ENCODE results near the gene AUTS2. TPM values are rescaled to one million over a fixed set of nuclear protein-coding genes. Genes with fewer than 3 reads are reported as not detected.

The AUTS2 gene
- total and polyA plus RNA-seq, 9 of the 15 experiments (the other 6 are each of a cell fraction or from before 2014, with no cell fraction given), result 0.58 TPM; not detected in 8

DNA sequence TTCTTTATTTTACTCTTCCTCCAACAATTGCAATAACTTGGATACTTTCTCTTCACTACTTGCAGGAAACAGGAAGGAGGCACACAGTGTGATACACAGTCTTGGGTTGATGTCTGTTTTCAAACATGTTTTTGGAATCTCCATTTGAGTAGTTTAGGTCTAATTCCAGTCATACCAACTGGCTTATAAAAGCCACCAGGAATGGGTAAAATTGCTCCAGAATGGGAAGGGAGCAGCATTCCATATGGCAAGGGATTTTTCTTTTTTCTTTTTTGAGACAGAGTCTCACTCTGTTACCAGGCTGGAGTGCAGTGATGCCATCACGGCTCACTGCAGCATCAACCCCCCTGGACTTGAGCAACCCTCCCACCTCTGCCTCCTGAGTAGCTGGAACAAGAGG is 988.5 kb downstream of the AUTS2 start:
- 0% methylated on average over 1 of the region's 1 CpG for WGBS (ENCODE audit: insufficient coverage, low coverage, missing lambda C conversion rate)
- Histone ChIP-seq H3K4me2 (ENCODE audit: insufficient read depth, low read length) (no peak overlapping the region), H2AFZ (ENCODE audit: low read depth, low read length) (no peak overlapping the region), H3K9me1 (ENCODE audit: control insufficient read depth, insufficient read depth, low read length) (no peaks in the 10 kb centered on the region), H3K27me3 (ENCODE audit: control insufficient read depth in 2 of 2, insufficient read depth in 2 of 2, low read length in 2 of 2) (peaks cover 16 to 21% of the 10 kb centered on the region in 2 experiments), H3K36me3 (ENCODE audit: control insufficient read depth, insufficient read depth, low read length) (no peaks in the 10 kb centered on the region), H3K4me3 (no peak overlapping the region), H3K9me3 (replicated peaks; ENCODE audit: control insufficient read depth, insufficient read depth, low read depth, low read length) (no peaks in the 10 kb centered on the region), H3K9ac (ENCODE audit: insufficient read depth in 1 of 2, low read depth in 2 of 2, low read length in 2 of 2) (no peak overlapping the region), H3K79me2 (ENCODE audit: control insufficient read depth, insufficient read depth, low read length) (no peaks in the 10 kb centered on the region), H4K20me1 (replicated peaks; ENCODE audit: control insufficient read depth, insufficient read depth, low read length) (no peaks in the 10 kb centered on the region; the same call in 1 of the 2 replicates), H3K4me1 (replicated peaks in 1 of 2; ENCODE audit: control insufficient read depth in 2 of 2, insufficient read depth in 2 of 2, low read length in 2 of 2) (no peaks in the 10 kb centered on the region), H3K27ac (ENCODE audit: extremely low read depth, low read depth, low read length) (no peak overlapping the region)
- POLR2A ChIA-PET, result no interaction called here
- CTCF ChIA-PET (ENCODE audit: low intra/inter-chr PET ratio), result no interaction called here
- ATAC-seq (no peak), FAIRE-seq (no peak), DNase-seq (ENCODE audit: extremely low read depth in 1 of 4, low spot score in 3 of 4) (no peak)
- BruUV-seq (replicated peaks), result no TSS peak
- intact Hi-C loops (cut with micrococcal nuclease), result no loop called here
- TF ChIP-seq ZNF584 (CRISPR knock-in tag; IDR thresholded peaks at IDR 0.05; ENCODE audit: low read depth) (no peak), NFYB (IDR thresholded peaks at IDR 0.05; ENCODE audit: extremely low read depth, insufficient read length) (no peak), ZNF143 (CRISPR knock-in tag; IDR thresholded peaks at IDR 0.05) (no peak), NR2C2 (CRISPR knock-in tag; IDR thresholded peaks at IDR 0.05) (no peak), NR2C2 (tag; IDR thresholded peaks at IDR 0.05) (no peak), SMAD2 (IDR thresholded peaks at IDR 0.05; ENCODE audit: low read depth, low read length) (no peak), GATA2 (CRISPR knock-in tag; IDR thresholded peaks at IDR 0.05) (no peak), POLR2AphosphoS5 (IDR thresholded peaks at IDR 0.05; ENCODE audit: control insufficient read depth, insufficient read depth, low read depth, low read length) (no peak), HMG20A (CRISPR knock-in tag; conservative IDR thresholded peaks at IDR 0.05) (no peak), PHTF2 (CRISPR knock-in tag; IDR thresholded peaks at IDR 0.05) (no peak), NCOA2 (IDR thresholded peaks at IDR 0.05; ENCODE audit: partially characterized antibody in 2 of 2) (no peak), SOX6 (IDR thresholded peaks at IDR 0.05) (no peak)
- TF ChIP-seq, protein P1, sequence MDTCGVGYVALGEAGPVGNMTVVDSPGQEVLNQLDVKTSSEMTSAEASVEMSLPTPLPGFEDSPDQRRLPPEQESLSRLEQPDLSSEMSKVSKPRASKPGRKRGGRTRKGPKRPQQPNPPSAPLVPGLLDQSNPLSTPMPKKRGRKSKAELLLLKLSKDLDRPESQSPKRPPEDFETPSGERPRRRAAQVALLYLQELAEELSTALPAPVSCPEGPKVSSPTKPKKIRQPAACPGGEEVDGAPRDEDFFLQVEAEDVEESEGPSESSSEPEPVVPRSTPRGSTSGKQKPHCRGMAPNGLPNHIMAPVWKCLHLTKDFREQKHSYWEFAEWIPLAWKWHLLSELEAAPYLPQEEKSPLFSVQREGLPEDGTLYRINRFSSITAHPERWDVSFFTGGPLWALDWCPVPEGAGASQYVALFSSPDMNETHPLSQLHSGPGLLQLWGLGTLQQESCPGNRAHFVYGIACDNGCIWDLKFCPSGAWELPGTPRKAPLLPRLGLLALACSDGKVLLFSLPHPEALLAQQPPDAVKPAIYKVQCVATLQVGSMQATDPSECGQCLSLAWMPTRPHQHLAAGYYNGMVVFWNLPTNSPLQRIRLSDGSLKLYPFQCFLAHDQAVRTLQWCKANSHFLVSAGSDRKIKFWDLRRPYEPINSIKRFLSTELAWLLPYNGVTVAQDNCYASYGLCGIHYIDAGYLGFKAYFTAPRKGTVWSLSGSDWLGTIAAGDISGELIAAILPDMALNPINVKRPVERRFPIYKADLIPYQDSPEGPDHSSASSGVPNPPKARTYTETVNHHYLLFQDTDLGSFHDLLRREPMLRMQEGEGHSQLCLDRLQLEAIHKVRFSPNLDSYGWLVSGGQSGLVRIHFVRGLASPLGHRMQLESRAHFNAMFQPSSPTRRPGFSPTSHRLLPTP (IDR thresholded peaks at IDR 0.05; ENCODE audit: borderline replicate concordance, extremely low read depth, insufficient read length), result no peak
- TF ChIP-seq, protein P2, sequence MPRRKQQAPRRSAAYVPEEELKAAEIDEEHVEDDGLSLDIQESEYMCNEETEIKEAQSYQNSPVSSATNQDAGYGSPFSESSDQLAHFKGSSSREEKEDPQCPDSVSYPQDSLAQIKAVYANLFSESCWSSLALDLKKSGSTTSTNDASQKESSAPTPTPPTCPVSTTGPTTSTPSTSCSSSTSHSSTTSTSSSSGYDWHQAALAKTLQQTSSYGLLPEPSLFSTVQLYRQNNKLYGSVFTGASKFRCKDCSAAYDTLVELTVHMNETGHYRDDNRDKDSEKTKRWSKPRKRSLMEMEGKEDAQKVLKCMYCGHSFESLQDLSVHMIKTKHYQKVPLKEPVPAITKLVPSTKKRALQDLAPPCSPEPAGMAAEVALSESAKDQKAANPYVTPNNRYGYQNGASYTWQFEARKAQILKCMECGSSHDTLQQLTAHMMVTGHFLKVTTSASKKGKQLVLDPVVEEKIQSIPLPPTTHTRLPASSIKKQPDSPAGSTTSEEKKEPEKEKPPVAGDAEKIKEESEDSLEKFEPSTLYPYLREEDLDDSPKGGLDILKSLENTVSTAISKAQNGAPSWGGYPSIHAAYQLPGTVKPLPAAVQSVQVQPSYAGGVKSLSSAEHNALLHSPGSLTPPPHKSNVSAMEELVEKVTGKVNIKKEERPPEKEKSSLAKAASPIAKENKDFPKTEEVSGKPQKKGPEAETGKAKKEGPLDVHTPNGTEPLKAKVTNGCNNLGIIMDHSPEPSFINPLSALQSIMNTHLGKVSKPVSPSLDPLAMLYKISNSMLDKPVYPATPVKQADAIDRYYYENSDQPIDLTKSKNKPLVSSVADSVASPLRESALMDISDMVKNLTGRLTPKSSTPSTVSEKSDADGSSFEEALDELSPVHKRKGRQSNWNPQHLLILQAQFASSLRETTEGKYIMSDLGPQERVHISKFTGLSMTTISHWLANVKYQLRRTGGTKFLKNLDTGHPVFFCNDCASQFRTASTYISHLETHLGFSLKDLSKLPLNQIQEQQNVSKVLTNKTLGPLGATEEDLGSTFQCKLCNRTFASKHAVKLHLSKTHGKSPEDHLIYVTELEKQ (CRISPR knock-in tag; IDR thresholded peaks at IDR 0.05), result no peak
- TF ChIP-seq, protein P3, sequence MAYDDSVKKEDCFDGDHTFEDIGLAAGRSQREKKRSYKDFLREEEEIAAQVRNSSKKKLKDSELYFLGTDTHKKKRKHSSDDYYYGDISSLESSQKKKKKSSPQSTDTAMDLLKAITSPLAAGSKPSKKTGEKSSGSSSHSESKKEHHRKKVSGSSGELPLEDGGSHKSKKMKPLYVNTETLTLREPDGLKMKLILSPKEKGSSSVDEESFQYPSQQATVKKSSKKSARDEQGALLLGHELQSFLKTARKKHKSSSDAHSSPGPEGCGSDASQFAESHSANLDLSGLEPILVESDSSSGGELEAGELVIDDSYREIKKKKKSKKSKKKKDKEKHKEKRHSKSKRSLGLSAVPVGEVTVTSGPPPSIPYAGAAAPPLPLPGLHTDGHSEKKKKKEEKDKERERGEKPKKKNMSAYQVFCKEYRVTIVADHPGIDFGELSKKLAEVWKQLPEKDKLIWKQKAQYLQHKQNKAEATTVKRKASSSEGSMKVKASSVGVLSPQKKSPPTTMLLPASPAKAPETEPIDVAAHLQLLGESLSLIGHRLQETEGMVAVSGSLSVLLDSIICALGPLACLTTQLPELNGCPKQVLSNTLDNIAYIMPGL (CRISPR knock-in tag; IDR thresholded peaks at IDR 0.05), result no peak
- in situ Hi-C loops (cut with MboI), result no loop called here
